ENCODE data around the gene BCKDHA.

The BCKDHA gene

DNA sequence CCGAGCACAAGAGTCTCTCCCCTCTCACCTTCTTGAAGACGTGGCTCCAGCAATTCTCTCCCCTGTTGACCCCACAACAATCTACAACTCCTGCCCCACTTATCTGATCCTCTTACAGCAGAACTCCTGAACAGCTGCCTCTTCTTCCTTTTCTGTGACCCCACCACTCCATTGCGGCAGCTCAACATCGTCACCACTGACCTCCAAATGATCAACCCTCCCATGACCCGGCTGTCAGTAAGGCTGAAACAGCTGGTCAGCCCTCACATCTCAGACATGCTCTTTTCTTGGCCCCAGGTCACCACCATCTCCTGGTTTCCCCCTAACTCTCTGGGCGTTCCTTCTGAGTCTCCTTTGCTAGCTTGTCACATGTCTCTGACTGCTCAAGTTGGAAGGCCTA is 2.3 kb upstream of the BCKDHA start:
- no peak for TF ChIP-seq CTCF (IDR thresholded peaks at IDR 0.05)
- peaks cover 39 to 41% of the 10 kb centered on the region in 2 experiments for H3K4me1 ChIP-seq (ENCODE audit: control insufficient read depth in 1 of 2, insufficient read depth in 1 of 2, low read depth in 1 of 2, low read length in 1 of 2)
- no peak overlapping the region for H3K27ac ChIP-seq
- no peaks in the 10 kb centered on the region for H3K9me3 ChIP-seq
- H3K4me3 ChIP-seq (ENCODE audit: low read depth in 1 of 2, low read length in 1 of 2), result no peak overlapping the region
- no peaks in the 10 kb centered on the region for H3K27me3 ChIP-seq
- H3K36me3 ChIP-seq, result peaks cover 16% of the 10 kb centered on the region

- Histone ChIP-seq H3K36me3 (no peaks in the 10 kb centered on the region), H3K4me1 (ENCODE audit: control insufficient read depth in 1 of 2, insufficient read depth in 1 of 2, low read depth in 1 of 2, low read length in 1 of 2) (peaks cover 38 to 41% of the 10 kb centered on the region in 2 experiments), H3K4me3 (ENCODE audit: low read depth in 1 of 2, low read length in 1 of 2) (peak overlapping the region; percentile 76 to 85), H3K27ac (peak overlapping the region; percentile 91), H3K9me3 (no peaks in the 10 kb centered on the region), H3K27me3 (no peaks in the 10 kb centered on the region)
- TF ChIP-seq CTCF (IDR thresholded peaks at IDR 0.05), result no peak
Observed at GRCh38 chr19:41398050-41398418, 416 bp downstream of the BCKDHA start.

- no peaks in the 10 kb centered on the region for H3K27me3 ChIP-seq
- TF ChIP-seq CTCF (IDR thresholded peaks at IDR 0.05), result no peak
- H3K9me3 ChIP-seq, result no peaks in the 10 kb centered on the region
- H3K4me1 ChIP-seq (ENCODE audit: control insufficient read depth in 1 of 2, insufficient read depth in 1 of 2, low read depth in 1 of 2, low read length in 1 of 2), result peaks cover 32 to 36% of the 10 kb centered on the region in 2 experiments
- peak overlapping the region; percentile 76 to 85 for H3K4me3 ChIP-seq (ENCODE audit: low read depth in 1 of 2, low read length in 1 of 2)
- no peaks in the 10 kb centered on the region for H3K36me3 ChIP-seq
- H3K27ac ChIP-seq, result peak overlapping the region; percentile 91
Observed at GRCh38 chr19:41398598-41398997, 980 bp downstream of the BCKDHA start.

GRCh38 chr19:41399091-41399490 is 1.5 kb downstream of the BCKDHA start:
- Histone ChIP-seq H3K4me3 (ENCODE audit: low read depth in 1 of 2, low read length in 1 of 2) (no peak overlapping the region), H3K27me3 (no peaks in the 10 kb centered on the region), H3K9me3 (no peaks in the 10 kb centered on the region), H3K27ac (no peak overlapping the region), H3K36me3 (no peaks in the 10 kb centered on the region), H3K4me1 (ENCODE audit: control insufficient read depth in 1 of 2, insufficient read depth in 1 of 2, low read depth in 1 of 2, low read length in 1 of 2) (peaks cover 28 to 31% of the 10 kb centered on the region in 2 experiments)
- no peak for TF ChIP-seq CTCF (IDR thresholded peaks at IDR 0.05)

- Histone ChIP-seq H3K4me3 (ENCODE audit: low read depth in 1 of 2, low read length in 1 of 2) (no peak overlapping the region), H3K27me3 (no peaks in the 10 kb centered on the region), H3K4me1 (ENCODE audit: control insufficient read depth in 1 of 2, insufficient read depth in 1 of 2, low read depth in 1 of 2, low read length in 1 of 2) (peaks cover 27 to 28% of the 10 kb centered on the region in 2 experiments), H3K9me3 (no peaks in the 10 kb centered on the region), H3K27ac (no peak overlapping the region), H3K36me3 (no peaks in the 10 kb centered on the region)
- TF ChIP-seq CTCF (IDR thresholded peaks at IDR 0.05), result no peak
Observed at GRCh38 chr19:41399525-41399924, 1.9 kb downstream of the BCKDHA start.

DNA sequence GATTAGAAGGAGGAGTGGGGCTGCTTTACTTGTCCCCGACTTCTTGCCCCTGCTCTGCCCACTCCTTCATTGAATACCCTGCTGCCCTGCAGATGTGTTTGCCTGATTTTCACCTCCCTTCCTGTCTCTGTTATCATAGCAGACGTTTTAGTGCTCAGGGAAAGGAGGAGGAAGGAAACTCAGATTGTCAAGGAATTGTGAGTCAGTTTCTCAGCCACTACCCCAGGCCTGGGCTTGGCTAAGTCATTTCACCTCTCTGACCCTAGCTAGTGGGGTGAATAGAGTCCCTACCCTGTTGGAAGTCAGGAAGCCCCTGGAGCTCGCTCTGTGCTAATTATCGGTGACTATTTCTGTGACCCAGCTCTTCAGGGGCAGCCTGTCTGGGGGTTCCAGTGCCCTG is 3.9 kb downstream of the BCKDHA start:
- no peak overlapping the region for H3K4me3 ChIP-seq (ENCODE audit: low read depth in 1 of 2, low read length in 1 of 2)
- H3K27ac ChIP-seq, result no peak overlapping the region
- no peaks in the 10 kb centered on the region for H3K27me3 ChIP-seq
- no peaks in the 10 kb centered on the region for H3K36me3 ChIP-seq
- H3K4me1 ChIP-seq (ENCODE audit: control insufficient read depth in 1 of 2, insufficient read depth in 1 of 2, low read depth in 1 of 2, low read length in 1 of 2), result peaks cover 34 to 35% of the 10 kb centered on the region in 2 experiments
- H3K9me3 ChIP-seq, result no peaks in the 10 kb centered on the region
- no peak for TF ChIP-seq CTCF (IDR thresholded peaks at IDR 0.05)

Data from neutrophil (primary cell).